HCEC 1CT (cell line): ENCODE data around the gene NOC4L.
"Not testable (repeated sequence)": the region's sequence is repeated elsewhere in the genome, so short reads cannot be mapped to it uniquely, and the experiment has no call there.

ENCODE experiments used
- DNase-seq: peaks from one replicate; pipeline ENCODE4 v3.0.0-alpha.2; 2017

Gene NOC4L

DNA sequence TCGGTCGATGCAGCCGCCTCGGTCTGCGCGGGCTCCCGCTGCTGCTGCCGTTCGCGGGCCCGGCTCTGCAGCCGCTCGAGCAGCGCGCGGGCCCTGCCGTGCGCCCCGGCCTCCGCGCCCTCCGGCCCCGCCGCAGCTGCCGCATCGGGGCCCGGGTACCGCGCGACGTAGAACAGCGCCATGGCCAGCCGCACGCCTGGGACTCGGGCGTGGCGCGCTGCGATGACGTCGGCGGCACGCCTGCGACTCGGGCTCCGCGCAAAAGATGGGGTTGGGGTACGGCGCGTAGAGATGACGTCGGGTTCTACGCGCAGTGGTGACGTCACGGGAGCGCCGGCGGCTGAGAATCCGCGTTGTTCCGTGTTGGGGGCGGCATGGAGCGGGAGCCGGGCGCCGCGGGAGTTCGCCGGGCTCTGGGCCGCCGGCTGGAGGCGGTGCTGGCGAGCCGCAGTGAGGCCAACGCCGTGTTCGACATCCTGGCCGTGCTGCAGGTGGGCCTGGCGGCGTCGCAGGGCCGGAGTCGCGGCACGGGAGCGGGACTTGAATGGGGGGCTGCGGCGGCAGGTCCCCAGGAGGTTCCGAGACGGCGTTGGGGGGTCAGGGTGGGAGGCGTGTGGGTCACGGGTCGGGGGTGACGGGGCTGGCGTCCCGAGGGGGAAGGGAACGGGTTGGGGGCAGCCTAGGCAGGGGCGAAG lies at the start of gene NOC4L, which contains the start of gene DDX51:
TSS of gene NOC4L (plus strand) at position 343 of the 695 bp plus-strand sequence. CDS start at position 375, 32 bp downstream.
TSS of gene DDX51 (minus strand) at position 205 of the 695 bp plus-strand sequence. CDS start at position 182, 23 bp downstream.
- DNase-seq, result peak; percentile 89

DNA sequence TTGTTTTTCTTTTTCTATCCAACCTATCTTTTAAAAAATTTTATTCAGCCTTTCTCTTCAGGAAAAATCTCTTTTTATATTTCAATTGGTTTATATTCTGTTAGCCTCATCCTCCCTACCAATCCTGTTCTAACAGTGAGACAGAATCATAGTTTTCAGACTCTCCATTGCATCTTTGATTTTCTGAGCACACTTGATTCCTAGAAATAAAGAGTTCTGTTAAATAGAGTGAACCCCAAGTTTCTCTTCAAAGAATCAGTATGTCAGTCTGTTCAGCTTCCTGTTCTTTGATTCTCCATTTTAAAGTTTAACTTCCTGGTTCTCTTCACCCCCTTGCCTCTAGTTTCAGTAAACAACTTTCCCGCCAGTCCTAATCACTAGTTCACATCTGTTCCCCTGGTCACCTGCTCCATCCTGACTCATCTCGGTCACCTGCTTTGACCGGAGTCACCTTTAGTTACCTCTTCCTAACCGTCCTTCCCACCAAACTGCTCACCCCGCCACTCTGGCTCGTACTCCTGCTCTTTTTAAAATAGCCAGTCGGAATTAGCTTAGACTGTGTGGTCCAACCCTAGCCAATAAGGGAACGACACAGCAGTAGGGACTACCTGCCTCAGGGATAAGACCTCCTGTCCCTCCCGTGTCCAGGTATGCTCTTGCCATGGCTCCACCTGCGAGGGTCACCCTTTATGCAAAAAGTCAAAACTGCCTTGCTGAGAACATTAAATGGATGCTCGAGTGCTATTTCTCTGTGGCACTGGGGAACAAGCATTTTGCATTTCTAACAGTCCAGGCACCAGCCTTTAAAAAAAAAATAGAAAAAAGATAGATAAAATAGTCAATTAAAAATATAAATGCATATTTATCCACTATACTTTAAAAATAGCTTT lies 48.5 kb upstream of the NOC4L start:
- DNase-seq, result no peak

DNA sequence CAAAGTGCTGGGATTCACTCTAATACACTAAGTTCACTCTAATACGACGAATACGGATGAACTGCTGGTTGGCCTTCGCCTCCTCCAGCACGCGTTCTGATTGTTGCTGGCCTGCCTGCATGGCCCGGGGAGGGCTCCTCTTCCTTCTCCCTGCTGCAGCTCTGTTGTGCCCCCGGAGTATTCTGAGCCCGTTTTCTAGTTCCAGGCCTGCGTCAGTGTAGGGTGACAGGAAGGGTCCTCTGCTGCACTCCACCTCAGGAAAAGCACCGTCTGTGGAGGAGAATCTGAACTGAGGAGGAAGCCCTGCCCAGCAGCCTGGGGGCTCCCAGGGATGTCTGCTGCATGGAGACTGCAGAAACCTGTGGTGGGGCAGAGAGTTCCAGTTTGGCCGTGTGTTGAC lies 44.5 kb upstream of the NOC4L start:
- DNase-seq, result no peak

DNA sequence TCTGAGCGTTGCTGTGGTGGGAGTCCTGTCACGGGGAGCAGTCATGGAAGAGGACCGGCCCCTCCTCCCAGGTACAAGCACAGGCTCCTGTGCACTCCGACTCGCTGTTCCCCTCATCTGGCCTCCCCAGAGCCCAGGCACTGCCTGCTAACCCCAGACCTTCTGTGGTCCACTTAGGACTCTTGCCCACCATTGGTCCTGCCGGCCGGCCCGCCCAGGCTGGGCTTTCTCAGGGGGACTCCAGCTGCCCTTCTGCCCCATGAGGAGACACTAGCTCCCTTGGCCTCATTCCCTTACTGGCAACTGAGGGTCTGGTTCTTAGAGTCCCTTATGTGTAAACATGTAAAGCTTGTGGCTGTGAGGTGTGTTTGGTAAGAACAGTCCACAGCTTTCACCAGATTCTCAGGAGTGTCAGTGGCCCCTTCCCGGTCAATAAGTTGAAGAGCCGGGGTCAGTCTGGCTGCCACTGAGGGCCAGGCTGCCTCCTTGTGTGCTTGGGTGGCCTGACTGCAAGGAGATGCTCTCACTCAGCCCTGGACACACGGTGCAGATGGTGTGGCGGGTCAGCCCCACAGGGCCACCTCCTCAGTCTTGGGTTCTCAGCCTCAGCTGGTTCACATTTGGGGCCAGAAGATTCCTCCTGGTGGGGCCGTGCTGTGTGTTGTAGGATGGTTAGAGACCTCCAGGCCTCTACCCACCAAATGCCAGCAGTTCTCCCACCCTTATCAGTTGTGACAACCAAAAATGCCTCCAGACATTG lies 43.8 kb upstream of the NOC4L start:
- no peak for DNase-seq

DNA sequence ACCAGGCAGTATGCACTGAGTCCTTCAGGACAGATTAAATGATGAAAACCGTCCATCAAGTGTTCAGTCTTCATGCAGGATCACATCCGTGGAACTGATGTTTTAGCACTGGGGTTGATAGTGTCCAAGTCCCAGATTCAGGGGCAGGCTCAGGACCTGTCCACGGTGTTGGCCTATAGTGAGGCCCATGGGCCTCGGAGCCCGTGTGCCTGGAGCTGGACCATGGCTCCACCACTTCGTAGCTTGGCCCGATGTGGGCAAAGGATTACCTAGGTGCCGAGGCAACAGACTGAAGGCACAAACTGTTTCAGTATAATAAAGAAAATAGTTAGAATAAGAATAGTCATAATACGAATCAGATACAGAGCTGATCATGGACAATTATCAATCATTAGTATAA lies 42.0 kb upstream of the NOC4L start:
- DNase-seq, result no peak

DNA sequence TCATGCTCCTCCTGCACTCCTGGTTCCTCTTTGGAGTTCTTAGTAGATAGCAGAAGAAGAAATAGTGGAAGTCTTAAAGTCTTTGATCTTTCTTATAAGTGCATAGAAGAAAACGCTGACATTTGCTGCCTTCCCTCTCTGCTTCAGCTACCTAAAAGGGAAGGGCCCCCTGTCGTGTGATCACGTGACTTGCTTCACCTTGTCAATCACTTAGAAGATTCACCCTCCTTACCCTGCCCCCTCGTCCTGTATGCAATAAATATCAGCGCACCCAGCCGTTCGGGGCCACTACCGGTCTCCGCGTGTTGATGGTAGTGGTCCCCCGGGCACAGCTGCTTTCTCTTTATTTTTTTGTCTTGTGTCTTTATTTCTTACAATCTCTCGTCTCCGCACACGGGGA lies 41.2 kb upstream of the NOC4L start:
- not testable (repeated sequence) for DNase-seq

DNA sequence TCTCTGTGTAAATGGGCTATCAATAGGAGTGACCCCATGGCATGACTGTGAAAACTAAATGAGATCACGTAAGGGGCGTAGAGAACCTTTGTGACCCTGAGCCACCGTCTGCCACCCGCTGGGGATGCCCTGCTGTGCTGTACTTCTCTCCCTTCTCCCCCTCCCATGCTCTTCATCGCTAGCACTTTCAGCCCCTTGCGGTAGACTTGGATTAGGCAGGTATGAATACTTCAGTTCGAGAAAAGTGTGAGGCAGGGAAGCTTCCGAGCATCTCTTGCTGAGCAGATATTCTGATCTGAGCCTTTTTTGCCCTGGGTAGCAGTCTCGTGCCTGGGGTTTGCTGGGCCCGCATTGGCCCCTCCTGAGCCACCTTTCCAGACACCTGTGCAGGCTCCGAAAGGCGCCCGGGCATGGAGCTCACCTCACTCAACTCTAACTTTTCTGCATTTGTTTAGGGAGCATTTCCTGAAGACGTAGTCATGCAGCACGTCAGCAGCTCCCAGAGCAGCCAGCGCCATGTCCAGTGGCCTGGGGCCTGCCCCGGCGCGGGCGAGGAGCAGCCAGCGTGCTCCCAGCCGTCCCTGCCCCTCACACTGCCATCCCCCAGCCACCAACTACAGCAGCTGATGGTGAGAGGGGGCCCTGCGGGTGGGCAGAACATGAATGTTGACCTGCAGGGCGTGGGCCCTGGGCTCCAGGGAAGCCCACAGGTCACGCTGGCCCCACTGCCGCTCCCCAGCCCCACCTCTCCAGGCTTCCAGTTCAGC lies 40.5 kb upstream of the NOC4L start:
- no peak for DNase-seq

DNA sequence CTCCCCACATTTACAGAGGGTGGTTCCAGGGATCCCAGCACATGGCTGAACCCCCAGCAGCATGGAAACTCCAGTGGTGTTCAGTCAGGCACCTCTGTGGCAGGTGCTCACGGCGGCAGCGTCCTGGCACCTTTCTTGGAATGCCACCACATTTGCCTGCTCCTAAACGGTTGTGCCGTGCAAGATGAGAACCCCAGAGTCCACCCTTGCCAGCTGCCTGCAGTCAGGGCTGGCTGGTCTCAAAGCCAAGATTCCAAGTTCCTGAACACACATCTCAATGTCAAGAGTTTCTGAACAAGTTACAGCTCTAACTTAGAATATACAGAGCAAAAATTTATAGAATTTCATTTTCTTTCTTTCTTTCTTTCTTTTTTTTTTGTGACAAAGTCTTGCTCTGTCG lies 38.8 kb upstream of the NOC4L start:
- no peak for DNase-seq

DNA sequence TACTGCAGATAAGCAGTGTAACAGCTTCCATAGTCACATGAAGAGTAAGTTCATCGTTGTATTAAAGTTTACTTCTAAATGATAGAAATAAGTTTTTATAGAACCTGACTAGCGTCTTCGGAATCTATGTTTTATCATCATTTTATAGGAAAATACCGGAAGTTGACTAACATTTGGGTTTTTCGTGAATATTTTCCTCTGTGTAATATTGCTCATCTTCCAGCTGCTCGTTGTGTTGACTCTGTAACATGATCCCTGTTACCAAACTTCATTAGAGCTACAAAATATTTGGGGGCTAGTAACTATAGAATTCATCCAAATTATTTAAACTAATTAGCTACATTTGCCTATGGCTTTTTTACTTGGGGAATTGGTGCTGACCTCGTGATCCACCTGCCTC lies 37.3 kb upstream of the NOC4L start:
- DNase-seq, result peak; percentile 83

DNA sequence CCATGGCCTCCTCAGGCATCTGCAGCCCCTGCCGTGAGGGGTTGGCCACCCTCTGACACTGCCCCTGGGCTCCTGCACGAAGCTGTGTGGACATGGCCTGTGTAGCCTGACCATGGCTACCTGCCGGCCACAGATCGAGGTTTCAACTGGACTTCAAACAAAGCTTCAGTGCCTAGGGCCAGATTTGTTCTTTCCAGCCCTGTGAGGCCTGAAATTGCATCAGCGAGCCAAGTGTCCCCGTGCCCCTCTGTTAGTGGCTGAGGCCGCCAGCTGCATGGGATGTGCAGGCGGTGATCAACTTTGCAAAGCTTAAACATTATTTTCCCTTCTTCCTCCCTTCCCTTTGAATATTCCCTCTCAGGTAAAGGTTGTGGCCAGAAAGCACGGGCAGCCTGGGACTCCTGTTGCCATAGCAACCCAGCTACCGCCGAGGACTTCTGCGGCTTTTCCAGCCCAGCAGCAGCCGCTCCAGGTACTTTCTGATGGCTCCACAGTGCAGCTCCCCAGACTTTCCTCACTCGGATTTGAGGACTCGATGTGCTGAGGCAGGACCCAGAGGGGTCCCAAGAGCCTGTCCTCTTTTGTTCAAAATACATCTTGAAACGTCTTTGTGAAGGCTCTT lies 35.9 kb upstream of the NOC4L start:
- DNase-seq, result no peak

DNA sequence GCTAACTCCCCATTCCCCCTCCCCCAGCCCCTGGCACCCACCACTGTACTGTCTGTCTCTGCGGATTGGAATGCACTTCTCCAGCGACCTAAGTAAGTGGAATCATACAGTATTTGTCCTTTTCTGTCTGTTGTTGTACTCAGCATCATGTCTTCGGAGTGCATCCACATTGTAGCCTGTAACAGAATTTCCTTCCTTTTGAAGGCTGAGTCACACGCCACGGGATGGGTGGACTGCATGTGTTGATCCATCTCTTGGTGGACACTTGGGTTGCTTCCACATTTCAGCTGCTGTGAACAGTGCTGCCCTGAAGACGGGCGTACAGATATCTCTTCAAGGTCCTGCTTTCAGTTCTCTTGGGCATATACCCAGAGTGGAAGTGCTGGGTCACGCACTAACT lies 34.5 kb upstream of the NOC4L start:
- no peak for DNase-seq

DNA sequence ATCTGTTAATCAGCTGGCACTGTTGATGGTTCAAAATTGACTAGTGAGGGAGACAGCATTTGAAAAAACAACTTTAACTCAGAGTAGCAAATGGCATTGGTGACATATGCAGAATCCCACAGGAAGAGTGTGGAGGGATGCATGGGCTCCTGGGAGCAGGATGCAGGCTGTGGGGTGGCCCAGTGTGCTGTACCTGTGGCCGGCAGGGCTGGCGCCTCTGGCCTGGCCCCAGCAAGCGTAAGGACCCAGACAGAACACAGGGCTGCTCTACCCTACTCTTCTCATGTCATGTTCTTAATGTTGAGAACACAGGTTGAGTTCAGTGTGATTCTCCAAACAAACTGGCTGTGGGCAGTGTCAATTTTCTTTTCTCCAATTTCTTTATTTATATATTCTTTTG lies 33.6 kb upstream of the NOC4L start:
- DNase-seq, result no peak

DNA sequence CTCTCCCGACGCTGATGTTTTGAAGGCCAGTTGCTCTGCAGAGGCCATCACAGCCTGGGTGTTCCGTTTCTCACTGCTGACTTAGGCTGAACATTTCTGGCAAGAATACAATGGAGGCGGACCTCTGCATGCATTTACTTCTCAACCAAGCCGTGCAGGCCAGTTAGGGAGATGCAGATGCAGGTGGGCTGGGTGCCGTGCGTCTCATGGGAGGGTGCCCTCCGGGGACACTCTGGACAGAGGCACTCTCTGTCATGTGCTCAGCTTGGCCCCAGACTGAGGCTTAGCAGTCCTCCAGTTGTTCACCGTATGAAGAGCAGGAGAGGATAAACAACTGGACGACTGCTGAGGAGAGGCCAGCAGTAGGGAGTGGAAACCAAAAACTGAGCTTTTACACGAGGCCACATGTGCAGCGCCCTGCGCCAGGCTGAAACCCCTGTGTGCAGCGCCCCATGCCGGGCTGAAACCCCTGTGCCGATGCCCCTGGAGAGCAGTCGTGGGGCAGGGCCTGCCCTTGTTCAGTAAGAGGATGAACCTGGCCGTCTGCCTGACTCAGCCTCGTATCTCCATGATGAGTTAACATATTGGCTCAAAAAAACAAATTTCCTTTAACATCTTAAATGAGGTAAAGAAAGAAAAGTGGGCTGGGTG lies 32.5 kb upstream of the NOC4L start:
- no peak for DNase-seq

DNA sequence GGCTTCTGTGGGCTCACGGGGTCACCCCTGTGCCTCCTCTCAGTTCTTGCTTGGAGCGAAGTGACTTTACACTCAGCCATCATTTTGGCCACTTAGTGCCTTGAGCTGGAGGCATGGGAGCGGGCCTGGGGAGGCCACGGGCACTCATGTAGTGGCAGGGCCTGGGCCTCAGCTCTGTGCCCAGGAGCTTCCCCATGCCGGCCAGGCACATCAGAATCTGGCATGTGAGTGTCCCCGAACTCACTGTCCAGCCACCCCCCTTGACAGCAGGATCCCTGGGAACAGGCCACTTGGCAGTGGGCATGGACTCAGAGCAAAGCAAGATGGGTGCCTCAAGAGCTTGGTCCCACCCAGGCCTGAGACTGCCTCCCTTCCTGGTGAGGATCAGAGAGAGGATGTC lies 29.6 kb upstream of the NOC4L start:
- no peak for DNase-seq

DNA sequence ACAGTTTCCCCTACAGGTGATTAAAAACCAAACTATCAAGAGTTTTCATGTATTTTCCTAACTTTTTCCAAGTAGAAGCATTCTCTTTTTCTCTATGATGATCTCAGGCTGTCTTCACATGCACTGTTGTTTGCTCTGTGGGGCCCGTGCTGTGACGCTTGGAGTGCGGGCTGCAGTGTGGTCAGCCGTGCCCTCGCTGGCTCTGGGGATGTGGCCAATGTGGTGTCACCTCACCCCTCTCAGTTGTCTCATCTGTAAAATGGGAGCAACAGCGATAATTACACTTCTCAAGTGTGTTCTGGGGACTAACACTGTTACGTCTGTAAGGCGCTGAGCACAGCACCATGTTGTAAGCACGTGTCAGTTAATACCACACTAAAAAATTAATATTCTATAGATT lies 28.8 kb upstream of the NOC4L start:
- no peak for DNase-seq

DNA sequence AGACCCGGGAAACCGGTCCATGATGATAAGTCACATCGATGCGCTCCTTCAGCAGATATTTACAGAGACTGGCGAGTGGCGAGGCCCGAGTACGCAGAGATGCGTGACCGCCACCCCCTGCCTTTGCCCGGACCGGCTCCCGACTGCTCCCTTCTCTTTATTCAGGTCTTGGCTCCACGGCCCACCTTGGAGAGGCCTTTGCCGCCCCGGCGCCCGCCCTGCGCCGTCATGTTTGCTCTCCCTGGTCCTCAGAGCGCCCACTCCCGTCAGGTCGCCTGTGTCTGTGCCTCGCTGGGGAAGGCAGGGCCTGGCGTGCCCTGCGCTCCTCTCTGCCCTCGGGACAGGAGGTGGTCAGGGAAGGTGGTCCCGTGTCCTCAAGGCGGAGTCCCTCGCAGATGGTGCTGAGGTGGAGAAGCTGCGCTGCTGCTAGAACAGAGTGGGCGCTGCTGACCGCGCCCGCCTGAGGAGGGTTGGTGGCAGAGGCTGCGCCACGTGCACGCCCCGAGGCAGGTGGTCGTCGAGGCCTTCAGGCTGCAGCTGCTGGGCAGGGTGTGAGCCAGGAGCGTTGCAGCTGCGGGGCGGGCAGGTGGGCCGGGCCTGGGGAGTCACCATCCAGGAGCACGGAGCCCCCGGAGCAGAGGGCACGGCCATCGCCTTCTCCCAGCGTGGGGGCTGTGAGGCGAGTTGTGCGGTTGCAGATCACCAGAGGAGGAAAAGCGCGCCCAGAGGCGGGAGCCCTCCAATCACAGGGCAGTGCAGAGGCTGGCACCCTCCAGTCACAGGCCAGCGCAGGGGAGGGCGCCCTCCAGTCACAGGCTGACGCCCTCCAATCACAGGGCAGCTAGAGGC lies 27.3 kb upstream of the NOC4L start:
- DNase-seq, result no peak

DNA sequence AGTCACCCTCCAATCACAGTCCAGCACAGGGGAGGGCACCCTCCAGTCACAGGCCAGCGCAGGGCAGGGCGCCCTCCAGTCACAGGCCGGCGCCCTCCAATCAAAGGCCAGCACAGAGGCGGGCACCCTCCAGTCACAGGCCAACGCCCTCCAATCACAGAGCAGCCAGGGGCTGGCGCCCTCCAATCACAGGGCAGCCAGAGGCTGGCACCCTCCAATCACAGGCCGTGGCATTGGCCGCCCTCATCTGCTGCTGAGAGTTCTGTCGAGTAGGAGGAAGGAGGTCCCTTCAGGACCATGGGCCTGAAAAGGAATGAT lies 26.7 kb upstream of the NOC4L start:
- no peak for DNase-seq

DNA sequence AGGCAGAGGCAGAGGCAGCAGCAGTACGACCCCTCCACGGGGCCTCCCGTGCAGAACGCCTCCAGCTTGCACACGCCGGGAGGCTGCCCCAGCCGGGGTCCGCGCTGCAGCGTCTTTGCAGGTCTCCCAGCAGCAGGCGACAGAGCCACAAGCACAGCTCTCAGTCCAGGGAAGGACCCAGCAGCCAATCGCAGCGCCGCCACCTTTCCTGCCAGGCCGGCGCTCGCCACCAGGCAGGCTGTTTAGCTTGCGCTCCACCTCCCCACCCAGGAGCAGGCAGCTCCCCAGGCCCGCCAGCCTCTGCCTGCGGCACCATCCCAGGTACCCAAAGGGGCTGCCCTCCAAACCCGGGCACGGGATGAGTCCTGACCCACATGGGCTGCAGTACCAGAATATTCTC lies 25.4 kb upstream of the NOC4L start:
- no peak for DNase-seq

DNA sequence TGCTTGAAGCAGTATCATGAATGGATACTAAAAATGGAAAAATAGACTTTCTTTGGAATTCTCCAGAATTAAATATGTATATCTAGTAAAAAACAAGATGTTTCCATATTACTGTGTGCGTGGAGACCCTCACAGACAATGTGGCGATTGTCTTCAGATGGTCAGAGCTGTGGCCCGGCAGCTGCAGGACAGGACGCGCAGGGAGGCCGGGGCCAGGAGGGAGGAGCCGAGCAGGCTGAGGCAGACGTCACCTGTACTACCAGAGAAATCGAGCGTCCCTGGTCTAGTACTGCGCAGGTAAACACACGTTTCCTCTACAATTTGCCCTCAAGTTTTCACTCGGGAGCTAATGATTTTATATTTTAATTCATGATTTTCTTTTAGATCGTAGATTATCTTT lies 23.0 kb upstream of the NOC4L start:
- DNase-seq, result no peak

DNA sequence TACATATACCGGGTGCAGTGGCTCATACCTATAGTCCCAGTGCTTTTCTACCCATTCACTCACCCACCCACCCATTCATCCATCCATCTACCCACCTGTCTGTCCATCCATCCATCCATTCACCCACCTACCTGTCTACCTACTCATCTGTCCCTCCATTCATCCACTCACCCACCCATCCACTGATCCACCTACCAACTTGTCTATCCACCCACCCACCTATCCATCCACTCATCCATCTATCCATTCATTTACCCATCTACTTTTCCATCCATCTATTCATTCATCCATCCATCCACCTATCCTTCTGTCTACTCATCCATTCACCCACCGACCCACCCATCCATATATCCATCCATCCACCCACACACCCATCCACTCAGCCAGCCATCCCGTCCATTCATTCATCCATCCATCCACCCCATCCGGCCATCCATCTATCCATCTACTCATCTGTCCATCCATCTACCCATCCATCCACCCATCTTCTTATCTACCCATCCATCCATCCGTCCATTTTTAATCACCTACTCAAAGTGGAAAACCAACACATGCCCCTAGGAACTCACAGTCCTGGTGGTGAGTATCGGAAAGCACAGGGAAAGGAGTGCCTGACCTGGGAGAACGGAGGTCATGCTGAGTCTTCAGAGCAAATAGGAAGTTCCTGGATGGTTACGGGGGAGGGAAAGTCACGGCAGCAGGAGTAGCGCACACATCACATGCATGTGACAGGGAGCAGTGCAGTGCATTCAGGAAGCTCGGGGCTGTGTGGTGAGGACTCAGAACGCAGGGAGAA lies 20.1 kb upstream of the NOC4L start:
- DNase-seq, result no peak
